Sigmoid colon (tissue), 7 donors: ENCODE data around the gene KLHL29. TPM values are rescaled to one million over a fixed set of nuclear protein-coding genes. Genes with fewer than 3 reads are reported as not detected.
A peak's percentile ranks its signal among the peaks of the same experiment; 100 is the strongest.

Experiments used
- DNase-seq: peaks from one replicate; pipeline ENCODE4 v3.0.0-alpha.2; 2019
- H3K27ac ChIP-seq, 4 donors: fragments of 200-600 bp; sonication (generic); one replicate each; pipeline ENCODE4 v1.5.1; 2016 to 2019; ENCODE audit warnings: mild to moderate bottlenecking in 1 of 4
- H3K27me3 ChIP-seq, 3 donors: fragments of 200-600 bp; sonication (generic); one replicate each; pipeline ENCODE4 v1.5.1; 2019; ENCODE audit warnings: mild to moderate bottlenecking in 1 of 3
- H3K36me3 ChIP-seq, 4 donors: fragments of 200-600 bp; sonication (generic); one replicate each; pipeline ENCODE4 v1.5.1; 2016 to 2019
- H3K4me1 ChIP-seq, 4 donors: fragments of 200-600 bp; sonication (generic); one replicate each; pipeline ENCODE4 v1.5.1; 2017 to 2019
- H3K4me3 ChIP-seq, 4 donors: fragments of 200-600 bp; sonication (generic); one replicate each; pipeline ENCODE4 v1.5.1; 2017 to 2019; ENCODE audit warnings: mild to moderate bottlenecking in 2 of 4, moderate library complexity in 1 of 4
- H3K9me3 ChIP-seq, 4 donors: fragments of 200-600 bp in 3 of 4; sonication (generic) in 3 of 4; one replicate each; pipeline versions ENCODE4 v1.5.1 to v1.6.1; 2013 to 2019
- CTCF ChIP-seq, 4 experiments: fragments of 450-650 bp in 3 of 4; fragments of 200-600 bp in 1 of 4; IDR thresholded peaks; one replicate each; pipeline ENCODE4 v1.5.1; 2016 to 2019; ENCODE audit warnings: antibody characterized with exemption in 4 of 4, mild to moderate bottlenecking in 3 of 4, moderate library complexity in 2 of 4
- EP300 ChIP-seq, 4 donors: sonication (generic); formaldehyde crosslinking; IDR thresholded peaks; one replicate each; pipeline ENCODE4 v1.6.1; 2017; ENCODE audit warnings: antibody characterized with exemption in 4 of 4
- POLR2A ChIP-seq, 2 donors: fragments of 450-650 bp; IDR thresholded peaks; one replicate each; pipeline ENCODE4 v1.6.1; 2016; ENCODE audit warnings: antibody characterized with exemption in 2 of 2, mild to moderate bottlenecking in 2 of 2, moderate library complexity in 2 of 2
- POLR2AphosphoS5 ChIP-seq, 4 donors: sonication (generic); formaldehyde crosslinking; IDR thresholded peaks; one replicate each; pipeline ENCODE4 v1.6.1; 2017; ENCODE audit warnings: antibody characterized with exemption in 4 of 4
- WGBS, 2 donors: extraction: QIAGEN DNeasy Blood & Tissue Kit; methylation state at CpG; one replicate each; pipeline ENCODE4 v1.1.7; 2013; 5-methylcytosine and 5-hydroxymethylcytosine counted together
- intact Hi-C: fragments of 100-400 bp; cut with DNase I; formaldehyde crosslinking; loops from one replicate; pipeline ENCODE4 v1.15.1; 2023
- polyA plus RNA-seq, 3 donors: library from polyadenylated mRNA; stranded (reverse); fragments of 200-250 nt; gene quantifications; one replicate each; pipeline ENCODE4 v1.2.3, GENCODE V29; 2013
- total RNA-seq, 4 donors: library from RNA; depleted of rRNA; stranded (reverse); fragments of >200 nt; gene quantifications; one replicate each; pipeline ENCODE4 v1.1.0, GENCODE V29; 2016
- donor health status: healthy with polysubstance abuse.
- donor health status: Bipolar disorder and iron deficiency.
- donor health status: healthy.

The KLHL29 gene
- total and polyA plus RNA-seq, 7 donors: 0.46 to 25.5 (median 6.3) TPM

GRCh38 chr2:23636426-23636825, 251.4 kb downstream of the KLHL29 start:
- 78 to 83% methylated on average over 11 of the region's 11 CpGs for WGBS, 2 donors

GRCh38 chr2:23637011-23637778, 252.2 kb downstream of the KLHL29 start:
- whole genome bisulfite sequencing, 2 donors: 74 to 82% methylated on average over 14 of the region's 14 CpGs
- Histone ChIP-seq H3K4me1 (peaks cover 0 to 19% (median 15%) of the 10 kb centered on the region in 4 donors), H3K9me3 (no peaks in the 10 kb centered on the region), H3K27ac (peak overlapping the region in 3 of 4 donors; percentile 40 to 73 (median 43)), H3K36me3 (peaks cover 0 to 28% (median 9%) of the 10 kb centered on the region in 4 donors), H3K27me3 (no peaks in the 10 kb centered on the region), H3K4me3 (no peak overlapping the region)
- intact Hi-C loops: loop anchor here (5.0 kb wide), 1 partner anchor 120 kb away; no protein-coding TSS in a partner anchor
- TF ChIP-seq EP300 (IDR thresholded peaks at IDR 0.05): no peak
- no peak for DNase-seq

More at GRCh38 chr2:23636426-23636825, 251.4 kb downstream of the KLHL29 start:
- Histone ChIP-seq H3K9me3 (no peaks in the 10 kb centered on the region), H3K27me3 (no peaks in the 10 kb centered on the region), H3K4me1 (peaks cover 0 to 19% (median 15%) of the 10 kb centered on the region in 4 donors), H3K36me3 (peaks cover 0 to 20% (median 5%) of the 10 kb centered on the region in 4 donors), H3K4me3 (no peak overlapping the region), H3K27ac (peak overlapping the region in 3 of 4 donors; percentile 40 to 73 (median 43))
- intact Hi-C loops: loop anchor here (5.0 kb wide), 1 partner anchor 121 kb away; no protein-coding TSS in a partner anchor
- no peak for TF ChIP-seq EP300 (IDR thresholded peaks at IDR 0.05)
- no peak for TF ChIP-seq POLR2A (IDR thresholded peaks at IDR 0.05)
- TF ChIP-seq POLR2AphosphoS5 (IDR thresholded peaks at IDR 0.05): no peak
- peak in 1 of 4 experiments; percentile 24 for TF ChIP-seq CTCF (IDR thresholded peaks at IDR 0.05)
- DNase-seq: no peak

GRCh38 chr2:23639406-23639982, 254.5 kb downstream of the KLHL29 start:
- intact Hi-C loops: loop anchor here (5.0 kb wide), 1 partner anchor 118 kb away; no protein-coding TSS in a partner anchor
- no peak for TF ChIP-seq CTCF (IDR thresholded peaks at IDR 0.05)
- TF ChIP-seq POLR2AphosphoS5 (IDR thresholded peaks at IDR 0.05): no peak
- no peak for TF ChIP-seq POLR2A (IDR thresholded peaks at IDR 0.05)
- no peak for TF ChIP-seq EP300 (IDR thresholded peaks at IDR 0.05)
- peaks cover 0 to 19% (median 15%) of the 10 kb centered on the region in 4 donors for H3K4me1 ChIP-seq
- no peaks in the 10 kb centered on the region for H3K27me3 ChIP-seq
- H3K36me3 ChIP-seq: peaks cover 0 to 49% (median 21%) of the 10 kb centered on the region in 4 donors
- no peak overlapping the region for H3K27ac ChIP-seq
- no peaks in the 10 kb centered on the region for H3K9me3 ChIP-seq
- H3K4me3 ChIP-seq: no peak overlapping the region
- 87 to 88% methylated on average over 6 of the region's 6 CpGs for WGBS, 2 donors
- DNase-seq: no peak

- Histone ChIP-seq H3K27ac (no peak overlapping the region), H3K4me3 (no peak overlapping the region), H3K9me3 (no peaks in the 10 kb centered on the region), H3K27me3 (no peaks in the 10 kb centered on the region), H3K4me1 (peaks cover 0 to 19% (median 15%) of the 10 kb centered on the region in 4 donors), H3K36me3 (peaks cover 0 to 52% (median 21%) of the 10 kb centered on the region in 4 donors)
- DNase-seq: no peak
- intact Hi-C loops: no loop called here
- TF ChIP-seq POLR2A (IDR thresholded peaks at IDR 0.05) (no peak), EP300 (IDR thresholded peaks at IDR 0.05) (no peak), CTCF (IDR thresholded peaks at IDR 0.05) (no peak), POLR2AphosphoS5 (IDR thresholded peaks at IDR 0.05) (no peak)
- WGBS, 2 donors: 96% methylated on average over 9 of the region's 9 CpGs
These were observed 255.7 kb downstream of the KLHL29 start for GRCh38 chr2:23640711-23641110.

- H3K4me1 ChIP-seq: peaks cover 0 to 3% (median 1%) of the 10 kb centered on the region in 4 donors
- H3K27ac ChIP-seq: no peak overlapping the region
- no peak for DNase-seq
- no peaks in the 10 kb centered on the region for H3K9me3 ChIP-seq
- 95 to 98% methylated on average over 24 of the region's 24 CpGs for WGBS, 2 donors
- peaks cover 0 to 53% (median 21%) of the 10 kb centered on the region in 4 donors for H3K36me3 ChIP-seq
- TF ChIP-seq POLR2AphosphoS5 (IDR thresholded peaks at IDR 0.05) (no peak), EP300 (IDR thresholded peaks at IDR 0.05) (no peak), CTCF (IDR thresholded peaks at IDR 0.05) (no peak), POLR2A (IDR thresholded peaks at IDR 0.05) (no peak)
- H3K27me3 ChIP-seq: no peaks in the 10 kb centered on the region
- intact Hi-C loops: no loop called here
- H3K4me3 ChIP-seq: no peak overlapping the region
These were observed 257.5 kb downstream of the KLHL29 start for GRCh38 chr2:23642516-23642915.
